ENCODE results near the gene PNMA1.

The PNMA1 gene, protein sequence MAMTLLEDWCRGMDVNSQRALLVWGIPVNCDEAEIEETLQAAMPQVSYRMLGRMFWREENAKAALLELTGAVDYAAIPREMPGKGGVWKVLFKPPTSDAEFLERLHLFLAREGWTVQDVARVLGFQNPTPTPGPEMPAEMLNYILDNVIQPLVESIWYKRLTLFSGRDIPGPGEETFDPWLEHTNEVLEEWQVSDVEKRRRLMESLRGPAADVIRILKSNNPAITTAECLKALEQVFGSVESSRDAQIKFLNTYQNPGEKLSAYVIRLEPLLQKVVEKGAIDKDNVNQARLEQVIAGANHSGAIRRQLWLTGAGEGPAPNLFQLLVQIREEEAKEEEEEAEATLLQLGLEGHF

DNA sequence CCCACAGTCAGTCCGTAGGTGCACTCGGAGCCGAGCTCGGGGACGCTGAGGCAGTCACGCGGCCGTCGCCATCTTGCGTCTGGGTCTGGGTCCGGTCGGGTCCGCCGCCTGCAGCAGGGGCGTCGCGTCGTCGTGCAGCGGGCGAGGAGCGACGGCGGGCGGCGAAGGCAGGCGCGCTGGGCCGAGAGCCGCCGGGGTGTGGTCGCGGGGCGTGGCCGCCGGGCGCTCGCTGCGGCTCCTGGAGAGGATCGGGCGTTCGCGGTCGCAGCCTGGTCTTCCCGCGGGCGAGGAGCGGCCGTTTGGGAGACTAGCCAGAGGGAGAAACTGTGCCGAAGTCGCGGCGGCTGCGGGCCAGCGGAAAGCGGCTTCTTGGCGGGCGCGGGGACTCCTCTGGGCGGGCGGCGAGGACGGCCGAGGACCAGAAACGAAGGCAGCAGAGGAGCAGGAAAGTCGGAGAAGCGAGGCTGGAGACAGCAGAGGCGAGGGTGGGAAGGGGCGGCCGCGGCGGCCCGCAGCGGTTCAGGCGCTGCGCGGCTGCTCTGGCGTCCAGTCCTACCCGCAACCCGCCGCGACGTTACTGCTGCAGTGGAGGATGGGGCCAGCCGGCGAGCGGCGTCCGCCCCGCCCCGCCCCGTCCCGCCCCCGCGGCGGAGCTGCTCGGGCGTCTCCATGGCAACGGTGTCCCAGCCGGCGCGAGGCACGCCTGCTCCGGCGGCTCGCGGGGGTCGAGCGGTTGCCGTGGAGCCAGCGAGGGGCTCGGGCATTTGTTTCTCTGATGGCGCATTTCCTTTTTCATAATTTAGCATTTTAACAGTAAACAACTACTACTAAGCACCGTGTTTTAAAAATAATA, at the start of gene PNMA1:
Gene PNMA1 (minus strand): TSS at position 582 of the 853 bp plus-strand sequence. CDS start 745 bp downstream, outside the sequence.
- peak; percentile 82 for DNase-seq (ENCODE audit: low read depth)

DNA sequence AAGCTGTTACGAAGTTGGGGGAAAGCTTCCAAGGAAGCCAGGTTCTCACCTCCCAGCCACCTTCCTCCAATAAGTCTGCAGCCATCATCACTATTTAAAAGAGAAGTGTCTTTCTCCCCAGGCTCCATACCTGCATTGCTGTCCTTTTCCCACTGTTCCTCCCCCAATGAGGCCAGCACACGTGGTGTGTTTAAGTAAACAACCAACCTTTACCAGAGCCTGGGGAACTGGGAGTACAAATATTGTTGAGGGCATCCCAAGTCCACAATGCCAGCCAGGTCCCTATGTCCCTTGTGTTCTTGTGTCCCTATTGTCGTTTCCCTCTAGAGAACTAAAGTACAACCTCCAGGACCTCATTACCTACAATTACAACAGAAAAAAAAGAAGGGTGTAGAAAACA, 49.2 kb upstream of the PNMA1 start:
- DNase-seq (ENCODE audit: low read depth), result no peak

DNA sequence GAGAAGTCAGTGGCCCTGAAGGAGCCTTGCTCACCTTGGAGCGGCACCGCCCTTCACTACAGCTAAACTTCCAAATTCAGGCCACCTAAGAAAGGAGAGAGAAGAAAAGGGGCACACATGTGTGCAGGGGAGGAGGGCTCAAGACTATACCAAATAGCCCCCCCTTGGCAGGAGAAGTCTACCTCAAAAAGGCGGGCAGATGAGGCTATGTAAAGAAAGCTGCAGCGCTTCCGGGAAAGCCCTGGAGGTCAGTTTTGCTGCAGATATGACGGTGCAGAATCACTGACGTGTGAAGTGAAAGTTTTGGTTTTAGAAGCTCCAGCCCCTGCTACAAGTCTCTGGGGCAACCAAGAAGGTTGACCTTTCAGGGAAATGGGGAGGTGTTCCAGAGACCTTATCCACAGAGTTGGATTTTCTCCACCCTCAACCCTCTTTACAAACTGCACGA, 48.2 kb upstream of the PNMA1 start:
- DNase-seq (ENCODE audit: low read depth), result no peak

DNA sequence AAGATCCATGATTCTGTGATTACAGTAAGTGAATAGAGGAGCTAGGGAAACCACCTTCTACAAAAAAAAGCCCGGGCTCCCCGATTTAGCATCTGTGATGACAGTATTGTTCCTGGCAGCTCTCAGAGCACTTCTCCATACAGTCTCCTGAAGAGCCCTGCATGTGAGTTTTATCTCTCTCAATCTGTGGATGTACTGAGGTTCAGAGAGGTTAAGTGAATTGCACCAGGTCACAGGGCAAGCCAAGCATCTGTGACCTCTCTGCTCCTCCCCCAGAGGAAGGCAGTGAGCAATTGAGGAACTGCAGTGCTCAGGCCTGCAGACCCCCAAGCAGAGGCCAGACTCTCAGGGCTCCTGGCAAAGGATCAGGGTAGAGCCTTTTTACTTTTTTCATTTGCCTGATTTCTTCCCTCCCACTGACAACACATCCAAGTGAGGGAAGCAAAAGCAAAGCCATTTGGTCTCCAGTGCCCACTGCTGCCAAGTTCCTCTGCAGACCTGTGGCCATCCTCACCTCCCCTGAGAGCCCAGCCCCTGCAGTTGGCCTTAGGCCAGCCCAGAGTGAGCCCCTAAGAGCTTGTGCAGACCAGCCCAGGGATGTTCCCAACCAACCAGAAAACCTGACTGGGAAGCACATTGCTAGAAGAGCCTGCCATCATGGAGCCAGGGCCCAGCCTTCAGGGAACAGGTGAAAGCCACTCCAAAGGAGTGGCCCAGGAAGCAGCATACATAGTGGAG, 47.6 kb upstream of the PNMA1 start:
- no peak for DNase-seq (ENCODE audit: low read depth)

DNA sequence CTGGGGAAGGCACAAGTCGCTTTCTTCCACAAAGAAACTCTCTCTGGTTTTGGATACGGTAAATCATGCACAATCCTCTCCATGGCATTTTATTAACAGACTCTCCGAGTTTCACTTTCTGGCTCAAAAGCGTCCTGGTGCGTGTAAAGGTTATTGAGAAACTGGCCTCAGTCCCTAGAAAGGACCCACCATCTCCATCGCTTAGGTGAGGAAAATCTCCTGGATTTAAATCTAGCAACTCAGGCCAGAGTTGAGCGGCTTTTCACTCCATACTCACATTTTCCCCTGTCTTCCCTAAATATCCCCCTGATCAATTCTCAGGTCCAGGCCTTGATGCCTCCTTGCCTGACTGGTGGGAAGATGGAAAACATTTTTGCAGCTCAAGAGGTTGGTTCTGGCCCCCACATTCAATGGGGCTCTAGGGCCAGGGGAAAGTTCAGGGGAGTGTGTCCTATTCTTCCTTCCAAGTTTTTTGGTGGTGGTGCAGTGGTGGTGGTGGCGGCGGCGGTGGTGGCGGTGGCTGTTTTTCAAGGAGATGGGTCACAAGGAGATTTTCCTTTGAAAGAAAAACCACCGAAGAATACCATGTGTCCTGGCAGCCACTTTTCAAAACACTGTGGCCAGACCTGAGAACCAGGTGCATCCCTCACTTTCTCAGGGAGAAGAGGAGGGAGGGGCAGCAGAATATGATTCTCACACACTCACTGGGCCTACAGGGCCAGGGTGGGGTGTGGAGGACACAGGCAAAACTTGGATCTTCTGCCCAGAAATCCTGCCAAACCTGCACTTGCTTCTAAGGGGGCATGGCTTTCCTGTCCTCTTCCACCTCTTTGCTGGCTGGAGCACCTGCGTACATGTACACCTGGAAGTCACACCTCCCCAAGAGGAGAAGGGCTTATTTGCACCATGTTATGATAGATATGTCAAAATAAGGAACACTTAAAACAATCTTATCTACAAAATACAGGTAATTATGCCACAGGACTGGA, 46.7 kb upstream of the PNMA1 start:
- no peak for DNase-seq (ENCODE audit: low read depth)

DNA sequence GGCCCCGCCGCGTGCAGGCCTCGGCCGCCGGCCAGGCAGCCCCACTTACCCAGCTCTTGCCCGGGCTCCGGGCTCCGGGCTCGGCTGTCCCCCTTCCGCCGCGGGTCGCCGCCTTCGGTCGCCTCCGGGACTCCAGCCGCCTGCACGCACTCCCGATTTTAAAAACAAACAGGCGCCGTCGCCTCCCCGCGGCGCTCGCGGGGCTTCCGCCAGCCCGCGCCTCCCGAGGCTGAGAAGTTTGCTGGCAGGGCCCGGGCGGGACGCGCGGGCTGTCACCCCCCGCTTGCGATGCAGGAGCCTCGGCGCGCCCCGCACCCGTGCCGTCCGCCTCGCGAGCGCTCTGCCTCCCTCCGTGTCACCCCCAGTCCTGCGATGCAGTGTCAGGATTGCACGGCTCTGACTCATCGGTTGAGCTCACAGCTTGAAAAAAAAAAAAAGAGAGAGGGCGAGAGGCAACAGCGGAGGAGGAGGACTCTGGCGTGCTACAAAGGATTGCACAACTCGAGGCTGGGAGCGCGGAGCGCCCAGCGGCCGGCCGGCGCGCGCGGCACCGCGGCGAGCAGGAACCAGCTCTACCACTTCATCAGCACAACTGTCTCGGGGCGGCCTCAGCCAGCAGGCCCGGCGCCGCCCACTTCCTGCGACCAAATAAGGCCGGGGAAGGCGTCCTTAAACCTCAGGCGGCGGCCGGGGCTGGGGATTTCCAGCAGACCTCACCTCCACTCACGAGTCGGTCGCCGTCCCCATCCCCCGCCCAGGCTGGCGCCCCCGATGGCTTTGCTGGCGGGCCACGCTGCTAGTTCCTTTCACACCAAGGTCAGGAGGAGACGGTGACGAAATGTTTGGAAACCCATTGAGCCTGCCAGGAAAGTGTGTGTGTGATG, 45.8 kb upstream of the PNMA1 start:
- DNase-seq (ENCODE audit: low read depth), result peak; percentile 92

DNA sequence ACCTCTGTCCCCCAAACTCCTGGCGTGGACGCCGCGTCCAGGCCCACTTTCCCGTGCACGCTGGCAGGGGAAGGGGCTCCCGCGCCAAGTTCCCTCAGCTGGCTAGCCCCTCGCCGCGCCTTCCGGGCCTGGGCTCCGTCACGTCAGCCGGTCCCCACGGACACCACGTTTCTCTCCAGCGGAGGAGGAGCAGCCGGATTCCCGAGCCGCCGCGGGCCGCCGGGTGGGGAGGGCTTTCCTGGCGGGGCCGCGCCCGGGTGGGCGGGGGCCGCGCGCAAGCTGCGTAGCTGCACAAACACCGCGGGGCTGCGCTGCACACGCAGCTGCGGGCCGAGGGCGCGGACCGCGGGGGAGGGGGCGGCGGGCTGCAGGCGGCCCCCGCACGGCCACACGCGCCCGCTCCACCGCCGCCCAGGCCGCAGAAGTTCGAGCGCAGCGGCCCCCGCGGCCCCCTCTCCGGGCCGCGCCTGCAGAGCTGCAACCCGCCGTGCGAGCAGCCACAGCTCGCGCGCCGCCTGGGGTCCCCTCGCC, 45.1 kb upstream of the PNMA1 start:
- DNase-seq (ENCODE audit: low read depth), result no peak

DNA sequence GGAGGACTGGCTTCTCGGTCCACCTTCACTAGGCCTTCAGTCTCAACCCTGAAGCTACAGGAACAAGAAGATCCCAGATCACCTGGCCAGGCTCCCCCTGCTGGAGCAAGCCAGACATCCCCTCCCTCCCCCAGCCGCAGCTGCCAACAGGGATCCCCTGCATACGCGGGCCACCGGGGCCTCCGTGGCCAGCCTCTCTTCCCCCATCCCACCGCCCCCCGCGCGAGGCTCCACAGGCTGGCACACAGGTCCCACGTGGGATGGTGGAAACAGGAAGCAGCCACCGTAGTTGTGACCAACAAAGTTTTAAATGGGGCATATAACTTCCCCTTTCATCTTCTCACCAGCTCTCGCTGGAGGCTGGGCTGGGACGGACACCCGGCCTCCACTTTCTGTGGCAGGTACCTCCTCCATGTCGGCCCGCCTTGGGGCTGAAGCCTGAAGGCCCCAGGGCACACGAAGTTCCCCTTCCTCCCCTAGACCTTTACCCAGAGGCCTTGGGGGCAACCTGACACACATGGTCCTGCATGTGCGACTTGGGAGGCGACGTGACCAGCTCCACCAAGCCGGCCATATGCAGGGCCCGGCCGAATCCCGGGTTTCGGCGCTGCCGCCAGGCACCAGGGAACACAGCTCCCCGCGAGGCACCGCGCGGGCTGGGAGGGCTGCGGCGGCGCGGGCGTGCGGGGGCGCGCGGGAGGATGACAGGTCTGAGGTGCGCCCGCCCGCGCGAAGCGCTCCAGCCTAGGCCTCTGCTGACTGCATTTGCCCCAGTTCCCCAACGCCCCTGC, 44.4 kb upstream of the PNMA1 start:
- DNase-seq (ENCODE audit: low read depth), result peak; percentile 59

DNA sequence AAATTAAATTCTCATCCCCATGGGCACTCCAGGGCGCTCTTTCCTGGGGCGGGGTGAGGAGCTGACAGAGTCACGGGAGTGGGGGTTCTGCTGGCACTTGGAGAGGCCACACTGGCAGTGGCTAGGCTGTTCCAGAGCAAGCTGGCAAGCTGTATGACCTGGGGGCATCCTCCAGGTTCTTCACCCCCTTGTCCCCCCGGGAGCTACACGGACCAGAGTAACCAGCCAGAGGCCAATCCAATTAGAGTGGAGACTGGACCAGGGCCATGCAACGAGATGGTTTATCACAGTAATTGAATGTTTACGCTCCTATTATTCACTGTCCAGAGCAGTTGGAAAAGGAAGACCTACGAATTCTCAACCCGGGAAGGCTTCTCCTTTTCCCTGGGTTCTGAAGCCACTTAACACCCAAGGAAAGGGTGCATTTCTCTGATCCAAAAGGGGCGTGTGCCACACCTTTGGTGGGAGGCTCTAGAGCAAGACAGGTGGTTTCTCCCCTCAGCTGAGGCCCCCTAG, 43.8 kb upstream of the PNMA1 start:
- DNase-seq (ENCODE audit: low read depth), result no peak

DNA sequence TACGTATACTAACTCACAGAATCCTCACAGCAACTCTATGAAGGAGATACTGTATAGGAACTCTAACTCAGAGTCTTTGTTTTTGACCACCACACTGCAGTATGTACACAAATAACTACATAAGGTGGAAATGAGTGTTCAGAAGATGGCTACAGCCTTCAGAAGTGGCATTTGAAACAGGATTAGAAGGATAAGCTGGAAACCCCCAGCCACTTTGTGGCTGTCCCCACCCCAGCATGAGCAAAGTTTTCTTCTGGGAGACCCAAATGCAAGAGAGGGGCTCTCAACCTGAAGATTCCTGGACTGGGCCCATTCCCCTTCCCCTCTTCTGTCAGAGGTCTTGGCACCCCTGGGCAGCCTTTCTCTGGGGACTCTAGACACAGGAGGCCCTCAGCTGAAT, 43.2 kb upstream of the PNMA1 start:
- DNase-seq (ENCODE audit: low read depth), result no peak

DNA sequence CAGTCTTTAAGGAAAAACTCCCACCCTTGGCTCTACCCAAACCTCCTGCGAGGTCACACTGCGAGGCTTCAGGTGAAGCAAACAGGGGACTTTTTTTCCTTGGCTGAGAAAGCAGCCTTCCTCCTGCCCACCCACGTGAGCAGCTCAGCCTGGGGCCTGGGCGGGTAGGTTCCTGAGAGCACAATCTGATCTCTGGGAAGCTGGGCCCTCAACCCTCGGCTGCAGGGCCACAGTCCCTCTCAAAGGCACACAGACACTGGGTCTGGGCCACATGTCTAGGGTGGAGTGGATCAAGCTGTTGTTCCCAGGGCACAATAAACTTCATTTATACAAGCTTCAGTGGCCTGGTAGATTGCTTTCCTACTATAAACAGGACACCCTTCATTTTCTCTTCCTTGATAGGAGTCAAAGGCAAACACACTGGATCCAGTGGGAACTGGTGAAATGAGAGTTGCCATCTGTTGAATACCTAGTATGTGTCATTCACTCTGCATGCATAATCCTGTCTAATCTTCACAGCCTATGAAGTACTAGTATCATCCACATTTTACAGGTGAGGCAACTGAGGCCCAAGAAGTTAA, 41.3 kb upstream of the PNMA1 start:
- no peak for DNase-seq (ENCODE audit: low read depth)

DNA sequence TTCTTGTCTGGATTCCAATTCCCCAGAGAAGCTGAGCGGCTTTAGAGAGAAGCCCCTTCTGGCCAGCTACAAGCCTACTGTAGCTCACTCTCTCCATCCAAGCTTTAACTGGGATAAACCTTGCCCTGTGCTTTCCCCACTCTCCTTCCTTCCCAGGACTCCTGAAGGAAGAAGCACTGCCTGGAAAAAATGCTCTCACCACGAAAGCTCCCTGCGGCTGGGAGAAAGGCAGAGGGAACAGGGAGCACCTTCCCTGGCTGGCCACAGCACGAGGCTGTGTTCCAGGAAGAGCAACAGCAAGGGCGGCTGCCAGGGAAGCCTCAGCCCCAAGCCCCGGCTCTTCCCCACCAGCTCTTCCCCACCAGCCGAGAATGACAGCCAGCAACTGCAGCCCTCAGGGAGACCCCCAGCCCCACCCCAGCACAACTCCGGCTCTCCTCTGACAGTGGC, 40.8 kb upstream of the PNMA1 start:
- no peak for DNase-seq (ENCODE audit: low read depth)

DNA sequence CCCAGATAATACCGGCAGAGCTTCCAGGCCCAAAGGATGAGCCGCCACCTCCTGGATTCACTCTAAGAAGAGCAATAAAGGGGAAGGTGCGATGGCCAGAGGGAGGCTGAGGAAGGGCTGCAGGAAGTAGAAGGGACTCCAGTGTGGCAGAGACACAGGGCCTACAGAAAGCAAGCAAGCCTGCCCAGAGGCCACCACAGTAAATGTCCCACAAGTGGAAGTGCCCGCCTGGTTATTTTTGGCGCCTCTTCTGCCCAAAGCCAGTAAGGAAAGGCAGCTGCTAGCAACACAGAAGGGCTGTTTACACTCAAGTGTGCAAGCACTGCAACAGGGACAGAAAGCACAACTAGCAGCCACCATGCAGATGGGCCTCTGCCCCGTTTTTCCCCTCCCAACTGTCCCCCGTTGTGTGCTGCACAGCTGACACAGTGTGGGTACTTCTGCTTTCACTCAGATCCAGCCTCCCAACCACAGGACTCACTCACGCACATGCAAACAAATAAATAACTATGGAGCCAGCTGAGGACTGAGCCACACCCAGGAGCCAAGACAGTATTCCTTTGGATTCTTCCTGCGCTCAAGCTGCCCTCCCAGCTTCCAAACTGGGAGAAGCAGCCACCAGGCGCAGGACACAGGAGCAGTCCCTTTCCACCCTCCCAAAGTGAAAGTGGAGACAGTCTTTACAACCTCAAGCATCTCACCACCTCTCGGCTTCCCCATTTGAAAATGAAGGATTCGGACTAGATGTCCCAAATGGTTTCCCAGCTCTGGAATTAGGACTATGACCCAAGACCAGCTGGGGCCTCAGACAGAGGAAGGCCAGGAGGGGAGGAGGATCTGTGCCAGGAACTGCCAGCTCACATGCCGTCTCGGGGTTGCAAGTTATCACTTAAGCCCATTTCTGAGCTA, 40.0 kb upstream of the PNMA1 start:
- no peak for DNase-seq (ENCODE audit: low read depth)

DNA sequence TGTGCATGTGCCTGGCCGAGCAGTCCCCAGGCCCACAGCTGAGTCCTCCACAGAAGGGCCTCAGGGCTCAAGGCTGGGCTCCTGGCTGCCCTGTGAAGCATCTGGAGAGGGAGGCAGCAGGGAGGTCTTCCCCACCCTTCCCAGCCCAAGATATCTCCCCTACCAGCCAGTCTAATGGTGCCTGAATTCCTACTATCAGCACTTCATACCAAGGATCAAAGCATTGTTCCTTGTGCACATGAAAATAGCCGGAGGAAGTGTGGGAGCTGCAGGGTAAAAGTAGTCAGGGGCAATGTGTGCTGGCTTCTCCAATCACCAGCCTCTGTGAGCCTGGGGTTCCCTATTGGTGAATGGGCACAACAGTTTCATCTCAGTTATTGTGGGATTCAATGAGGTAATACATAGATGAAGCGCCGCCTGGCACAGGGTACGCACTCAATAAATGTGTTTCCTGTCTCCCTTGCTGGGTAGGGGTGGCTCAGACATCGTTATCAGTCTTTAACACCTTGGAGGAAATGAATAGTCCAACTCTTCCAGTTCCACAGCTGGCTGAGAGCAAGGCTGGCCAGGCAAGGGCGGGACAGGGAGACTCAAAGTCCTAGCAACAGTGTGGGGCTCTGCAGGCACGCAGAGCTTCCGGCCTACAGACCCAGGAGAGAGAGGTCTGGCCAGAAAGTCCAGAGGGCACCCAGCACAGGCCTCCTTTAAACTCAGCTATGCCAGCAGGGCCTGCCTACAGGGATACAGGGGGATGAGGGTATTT, 39.1 kb upstream of the PNMA1 start:
- no peak for DNase-seq (ENCODE audit: low read depth)

DNA sequence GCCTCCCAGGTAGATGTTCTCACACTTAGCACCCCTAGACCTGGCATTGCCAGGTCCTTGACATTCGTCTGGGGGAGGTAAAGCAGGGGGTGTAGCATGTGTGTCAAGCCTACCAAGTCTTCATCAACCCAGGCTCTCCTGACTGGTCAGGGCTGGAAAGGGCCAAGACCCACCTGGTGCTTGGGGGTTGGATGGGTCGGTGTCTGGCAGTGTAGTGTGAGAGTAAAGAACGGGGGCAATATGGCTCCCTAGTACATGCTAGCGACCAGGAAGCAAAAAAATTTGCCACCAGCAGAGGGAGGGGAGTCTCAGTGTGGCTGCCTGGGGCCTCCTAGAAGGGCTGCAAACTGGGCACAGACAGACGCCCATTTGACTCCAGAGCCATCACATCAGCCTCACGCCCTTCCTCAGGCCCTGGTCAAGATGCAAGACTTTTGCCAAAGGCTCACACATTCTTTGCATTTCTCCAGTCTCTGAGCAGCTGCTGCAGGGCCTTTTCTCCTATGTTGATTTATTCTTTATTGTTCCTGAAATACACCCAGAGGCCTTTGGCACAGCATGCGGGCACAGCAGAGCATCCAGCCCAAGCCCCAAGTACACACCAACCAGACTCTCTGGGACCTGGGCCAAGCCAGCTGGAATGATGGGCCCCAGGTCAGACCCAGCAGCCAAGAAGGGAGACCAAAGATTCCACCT, 38.3 kb upstream of the PNMA1 start:
- no peak for DNase-seq (ENCODE audit: low read depth)

DNA sequence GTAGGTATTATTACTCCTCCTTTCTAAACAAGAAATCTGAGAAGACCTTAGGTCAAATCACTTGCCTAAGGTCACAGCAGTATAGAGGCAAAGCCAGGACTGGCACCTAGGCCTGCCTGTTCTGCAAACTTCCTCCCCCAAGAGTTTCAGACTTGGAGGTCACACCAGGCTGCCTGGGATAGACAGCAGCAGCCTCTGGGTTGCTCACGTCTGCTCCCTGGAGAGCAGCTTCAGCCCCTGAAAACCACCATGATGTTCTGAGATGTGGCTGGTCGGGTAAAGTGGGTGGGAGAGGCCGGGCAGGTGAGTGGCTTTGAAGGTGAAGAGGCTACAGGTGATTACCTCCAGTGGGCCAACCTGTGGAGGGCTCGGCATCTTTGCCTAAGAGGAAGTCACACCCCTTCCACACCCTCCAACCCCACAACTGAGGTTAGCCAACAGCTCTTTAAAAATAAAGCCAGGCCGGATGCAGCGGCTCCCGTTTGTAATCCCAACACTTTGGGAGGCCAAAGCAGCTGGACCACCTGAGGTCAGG, 37.0 kb upstream of the PNMA1 start:
- DNase-seq (ENCODE audit: low read depth), result no peak
